ENCODE results near the gene MCTP1.

DNA sequence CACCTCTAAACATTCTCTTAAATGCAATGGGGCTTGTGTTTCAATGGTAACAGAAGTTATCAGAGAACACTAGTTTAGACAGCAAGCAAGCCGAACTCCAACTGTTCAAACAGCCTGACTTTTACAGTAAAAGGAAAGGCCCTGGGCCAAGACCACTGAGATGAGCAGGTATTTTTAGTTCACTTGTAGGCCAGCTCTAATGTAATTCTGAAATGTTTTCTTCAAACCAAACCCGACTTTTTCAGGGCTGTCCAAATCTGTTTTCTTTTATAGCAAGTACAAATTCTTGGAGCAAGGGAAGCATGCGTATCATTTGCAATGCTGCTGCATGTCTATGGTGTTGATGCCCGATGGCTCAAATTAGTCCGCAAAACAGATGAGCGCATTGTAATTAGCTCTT is 473.6 kb downstream of the MCTP1 start:
- TF ChIP-seq POLR2A (IDR thresholded peaks at IDR 0.05) (no peak), CTCF (IDR thresholded peaks at IDR 0.05) (no peak)
